ENCODE data around the gene DAD1. TPM values are rescaled to one million over a fixed set of nuclear protein-coding genes. Genes with fewer than 3 reads are reported as not detected.

Gene DAD1
- total RNA-seq, 2 experiments from 2014 or later: 130 to 147 TPM

Other genes starting within 250 kb of the DAD1 start
- gene ABHD4, start 9.1 kb upstream of the DAD1 start, total RNA-seq: 1 to 10 TPM; 8.0 to 8.5 TPM
- not detected for gene OR6J1, start 55.1 kb upstream of the DAD1 start, total RNA-seq
- gene OXA1L, start 177.5 kb upstream of the DAD1 start, total RNA-seq: 100 to 1,000 TPM; 104 to 107 TPM
- under 1 TPM in 1 of 2 experiments, not detected in 1; 0.23 TPM for gene SLC7A7, start 226.2 kb upstream of the DAD1 start, total RNA-seq
- gene MRPL52, start 240.7 kb upstream of the DAD1 start, total RNA-seq: 10 to 100 TPM; 93.9 to 97.3 TPM
- 1 to 10 TPM; 1.8 to 2.4 TPM for gene MMP14, start 247.4 kb upstream of the DAD1 start, total RNA-seq